GM19351 (cell line): Measurements from ENCODE around the gene ZFYVE1.
"Not testable (repeated sequence)": the region's sequence is repeated elsewhere in the genome, so short reads cannot be mapped to it uniquely, and the experiment has no call there.

Experiments
- ATAC-seq: cut with Tn5 transposase; IDR thresholded peaks from one replicate; pipeline ENCODE4 v1.9.1; 2021; ENCODE audit warnings: mild to moderate bottlenecking, moderate library complexity; ENCODE audit not compliant: unreplicated experiment

ZFYVE1 gene

DNA sequence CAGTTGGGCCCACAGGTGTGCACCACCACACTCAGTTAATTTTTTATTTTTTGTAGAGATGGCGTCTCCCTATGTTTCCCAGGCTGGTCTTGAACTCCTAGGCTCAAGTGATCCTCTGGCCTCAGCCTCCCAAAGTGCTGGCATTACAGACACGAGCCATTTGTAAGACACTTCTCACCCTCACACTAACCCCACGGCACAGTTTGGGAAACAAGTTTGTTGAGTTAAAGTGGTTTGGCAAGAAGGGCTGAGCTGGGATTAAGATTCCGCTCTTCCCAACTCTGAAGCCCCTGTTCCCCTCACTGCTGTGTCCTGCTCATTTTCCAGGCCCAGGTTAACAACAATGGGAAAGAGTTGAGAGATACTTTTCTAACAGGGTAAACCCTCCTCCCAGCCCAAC lies 65.9 kb downstream of the ZFYVE1 start:
- not testable (repeated sequence) for ATAC-seq

DNA sequence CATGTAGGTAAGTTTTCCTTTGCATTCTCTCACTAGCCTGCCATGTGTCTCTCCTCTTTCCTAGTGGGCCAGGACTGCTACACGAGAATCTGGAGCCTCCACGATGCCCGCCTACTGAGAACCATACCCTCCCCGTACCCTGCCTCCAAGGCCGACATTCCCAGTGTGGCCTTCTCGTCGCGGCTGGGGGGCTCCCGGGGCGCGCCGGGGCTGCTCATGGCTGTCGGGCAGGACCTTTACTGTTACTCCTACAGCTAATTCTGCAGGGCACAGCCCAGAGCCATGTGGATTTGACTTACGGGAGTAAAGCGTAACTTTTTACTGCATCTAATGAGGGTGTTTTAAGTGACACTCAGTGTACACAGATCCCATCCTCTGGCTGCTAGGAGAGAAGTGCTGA lies 68.4 kb downstream of the ZFYVE1 start:
- no peak for ATAC-seq

DNA sequence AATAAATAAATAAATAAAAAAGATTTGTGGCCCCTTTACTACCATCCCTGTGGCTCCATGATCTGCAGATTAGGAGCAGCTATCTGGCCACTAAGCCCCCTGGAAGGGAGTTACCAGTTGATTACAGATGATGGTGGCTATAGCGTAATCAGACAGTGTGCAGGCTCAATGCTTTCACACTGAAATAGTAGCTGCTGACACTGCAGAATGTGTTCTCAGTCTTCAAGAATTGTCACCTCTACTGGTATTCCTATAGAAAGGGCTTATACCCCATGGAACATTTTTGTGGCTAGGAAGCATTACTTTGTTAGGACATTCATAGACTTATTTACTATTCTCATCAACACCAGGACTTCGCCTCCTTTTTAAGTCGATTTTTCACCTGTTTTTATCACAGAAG lies 69.7 kb downstream of the ZFYVE1 start:
- ATAC-seq: no peak

DNA sequence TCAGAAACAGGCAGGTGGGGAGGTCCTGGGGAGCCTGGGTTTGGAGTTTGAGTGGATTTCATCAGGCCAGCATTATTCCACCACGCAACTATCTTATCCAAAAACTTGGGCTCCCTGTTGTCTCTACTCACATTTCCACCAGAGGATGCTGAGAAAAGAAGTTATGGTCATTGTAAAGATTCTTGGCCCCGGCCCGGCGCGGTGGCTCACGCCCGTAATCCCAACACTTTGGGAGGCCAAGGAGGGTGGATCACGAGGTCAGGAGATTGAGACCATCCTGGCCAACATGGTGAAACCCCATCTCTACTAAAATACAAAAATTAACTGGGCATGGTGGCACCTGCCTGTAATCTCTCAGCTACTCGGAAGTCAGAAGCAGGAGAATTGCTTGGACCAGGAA lies 70.2 kb downstream of the ZFYVE1 start:
- not testable (repeated sequence) for ATAC-seq

DNA sequence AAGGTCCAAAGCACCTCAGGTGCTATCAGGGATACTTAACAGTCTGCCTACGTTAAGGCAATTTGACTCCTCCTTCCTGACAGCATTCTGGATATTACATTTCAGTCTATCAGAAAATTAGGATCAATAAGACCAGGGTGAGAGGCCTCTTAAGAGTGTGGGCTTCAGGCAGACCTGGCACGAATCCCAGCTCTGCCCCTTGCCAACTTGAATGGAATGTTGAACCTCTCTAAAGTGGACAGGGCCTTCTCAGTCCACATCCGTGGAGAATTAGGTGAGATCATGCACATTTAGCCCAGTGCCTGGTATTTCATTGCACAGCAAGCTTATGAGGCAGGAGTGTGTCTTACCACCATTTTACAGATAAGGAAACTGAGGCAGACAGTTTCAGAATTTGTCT lies 74.7 kb downstream of the ZFYVE1 start:
- ATAC-seq: no peak

DNA sequence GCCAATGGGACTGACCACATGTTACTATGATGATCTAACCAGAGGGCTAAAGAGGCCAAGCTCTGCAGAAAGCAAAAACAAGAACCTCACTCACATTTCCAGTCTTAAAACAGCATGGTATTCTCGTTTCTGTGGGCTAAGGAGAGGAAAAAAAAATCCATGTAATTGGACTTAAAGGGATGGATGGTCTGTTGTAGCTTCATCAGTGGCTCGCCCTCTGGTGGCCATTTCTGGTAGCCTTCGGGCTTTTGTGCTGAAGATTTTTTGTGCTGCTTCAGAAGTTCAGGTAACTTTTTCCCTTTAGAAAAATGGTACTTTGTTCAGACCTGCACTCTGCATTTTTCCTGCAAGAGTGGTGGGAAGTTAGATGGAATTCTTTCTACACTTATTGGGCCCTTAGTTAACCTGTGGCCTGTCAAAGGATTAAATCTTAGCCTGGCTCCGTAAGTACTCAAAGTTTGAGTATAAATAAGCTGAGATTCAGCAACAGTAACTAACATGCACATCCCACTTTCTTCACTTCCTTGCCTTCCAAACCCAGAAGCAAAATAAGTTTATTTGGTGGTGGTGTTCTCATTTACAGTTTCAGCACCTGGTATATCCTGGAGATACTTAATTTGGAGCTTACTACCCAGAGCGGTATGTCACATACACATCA lies 78.3 kb downstream of the ZFYVE1 start:
- no peak for ATAC-seq

DNA sequence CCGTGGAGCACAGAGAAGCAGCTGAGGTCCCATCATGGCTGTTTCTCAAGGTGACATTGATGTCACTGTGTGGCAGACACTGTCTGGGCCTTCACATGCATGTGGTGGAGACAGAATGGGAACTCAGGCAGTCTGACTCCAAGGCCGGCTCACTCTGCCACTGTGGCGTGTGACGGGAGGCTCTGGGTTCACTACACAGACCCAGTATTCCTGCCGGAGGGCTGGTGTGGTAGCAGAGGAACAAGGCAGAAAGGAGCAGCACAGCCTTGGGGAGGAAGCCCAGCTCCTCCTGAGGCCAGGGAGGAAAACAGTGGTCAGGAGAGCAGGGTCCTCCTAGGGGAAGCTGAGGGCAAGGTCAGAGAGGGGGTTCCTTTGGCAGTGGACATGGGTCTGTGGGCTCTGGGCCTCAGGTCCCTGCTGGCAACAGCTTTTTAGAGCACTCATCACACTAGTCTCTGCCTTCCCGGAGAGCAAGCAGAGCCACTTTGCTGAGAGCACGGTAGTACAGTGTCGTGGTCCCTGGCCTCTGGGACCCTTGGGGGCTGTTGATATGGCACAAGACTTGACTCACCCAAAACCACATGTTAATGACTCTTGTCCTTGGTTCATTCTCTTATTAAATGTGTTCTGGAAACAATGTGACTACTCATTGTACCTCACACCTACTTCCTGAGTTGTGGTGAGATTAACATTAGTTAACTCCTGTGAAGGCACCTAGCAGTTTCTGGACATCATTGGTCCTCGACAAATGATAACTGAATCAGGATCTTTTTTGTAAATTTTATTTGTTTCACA lies 79.3 kb downstream of the ZFYVE1 start:
- no peak for ATAC-seq

DNA sequence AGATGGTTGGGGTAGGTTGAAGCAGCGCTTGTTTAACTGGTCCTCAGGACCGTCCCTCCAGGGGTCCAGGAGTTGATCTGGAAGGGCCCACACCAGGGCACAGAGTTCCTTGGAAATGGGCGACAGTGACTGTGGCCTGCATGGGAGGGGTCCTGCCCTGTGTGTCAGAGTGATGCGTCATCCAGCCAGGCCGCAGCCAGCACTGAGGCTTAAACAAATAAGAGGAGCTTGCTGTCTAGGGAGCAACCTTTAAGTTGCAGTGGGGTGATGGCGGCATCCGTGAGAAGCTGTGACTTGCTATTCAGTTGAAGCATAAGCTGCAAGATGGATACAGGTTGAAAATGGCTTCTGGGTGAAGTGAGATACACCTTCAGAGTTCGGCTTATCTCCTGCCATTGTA lies 80.4 kb downstream of the ZFYVE1 start:
- no peak for ATAC-seq

DNA sequence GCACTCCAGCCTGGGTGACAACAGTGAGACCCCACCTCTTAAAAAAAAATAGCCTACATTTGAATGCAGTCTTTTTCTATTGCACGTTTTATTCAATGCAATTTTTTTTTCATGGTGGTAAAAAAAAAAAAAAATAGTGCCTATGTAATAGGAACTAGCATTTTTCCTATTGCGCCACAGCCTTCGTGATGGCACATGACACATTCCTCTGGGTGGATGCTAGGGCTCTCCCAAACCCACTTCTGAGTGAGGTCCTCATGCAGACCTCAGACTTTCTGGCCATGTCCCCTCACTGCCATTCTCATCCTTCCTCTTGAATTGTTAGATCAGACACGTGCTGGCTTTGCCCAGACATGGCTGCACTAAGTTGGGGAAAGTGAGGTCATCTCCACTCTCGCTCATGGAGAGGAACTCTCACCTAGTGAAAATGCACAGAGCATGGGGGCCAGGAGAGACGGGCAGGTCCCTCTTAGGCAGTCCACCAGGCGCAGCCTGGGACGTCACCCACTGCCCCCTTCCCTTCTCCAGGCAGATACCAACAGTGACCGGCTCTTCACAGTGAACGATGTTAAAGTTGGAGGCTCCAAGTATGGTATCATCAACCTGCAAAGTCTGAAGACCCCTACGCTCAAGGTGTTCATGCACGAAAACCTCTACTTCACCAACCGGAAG lies 81.4 kb downstream of the ZFYVE1 start:
- ATAC-seq: no peak

DNA sequence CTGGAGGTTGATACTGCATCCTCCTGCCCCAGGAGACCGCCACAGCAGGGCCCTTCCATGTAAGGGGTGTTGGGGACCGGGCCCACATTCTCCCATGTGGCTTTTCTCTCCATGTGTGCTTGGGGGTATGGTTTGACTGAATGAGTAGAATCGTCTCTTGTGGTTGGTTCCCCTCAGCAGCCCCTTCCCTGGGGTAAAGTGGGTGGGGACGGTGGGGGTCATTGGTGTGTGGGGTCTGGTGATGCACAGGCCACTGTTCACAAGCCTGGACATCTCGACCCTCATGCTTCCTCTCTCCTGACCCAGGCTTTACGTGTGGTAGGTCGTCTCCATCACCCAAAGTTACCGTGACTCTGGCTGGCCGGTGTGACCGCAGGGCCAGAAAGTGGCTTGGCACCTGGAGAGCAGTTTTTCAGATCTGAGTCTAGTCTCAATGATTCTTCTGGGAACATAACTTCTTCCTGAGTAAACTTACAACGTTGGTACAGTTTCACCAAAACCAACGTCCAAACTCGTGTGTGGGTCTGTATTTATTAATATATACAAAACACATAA lies 83.0 kb downstream of the ZFYVE1 start:
- no peak for ATAC-seq

DNA sequence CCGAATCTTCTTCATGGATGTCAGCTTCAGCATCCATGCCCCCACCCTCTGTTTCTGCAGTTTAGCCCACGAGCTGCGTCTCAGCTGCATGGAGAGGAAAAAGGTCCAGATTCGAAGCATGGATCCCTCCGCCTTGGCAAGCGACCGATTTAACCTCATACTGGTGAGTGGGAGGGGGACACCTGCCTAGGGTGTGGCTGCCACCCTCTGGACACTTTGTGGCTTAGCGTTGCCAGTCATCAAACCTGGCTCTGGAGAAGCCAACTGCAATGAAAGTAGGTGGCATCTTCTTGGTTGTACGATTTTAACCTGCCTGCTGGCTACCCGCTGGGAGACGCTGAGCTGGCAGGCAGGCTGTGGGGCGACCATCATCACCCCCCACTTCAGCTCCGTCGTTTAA lies 84.0 kb downstream of the ZFYVE1 start:
- ATAC-seq: no peak

DNA sequence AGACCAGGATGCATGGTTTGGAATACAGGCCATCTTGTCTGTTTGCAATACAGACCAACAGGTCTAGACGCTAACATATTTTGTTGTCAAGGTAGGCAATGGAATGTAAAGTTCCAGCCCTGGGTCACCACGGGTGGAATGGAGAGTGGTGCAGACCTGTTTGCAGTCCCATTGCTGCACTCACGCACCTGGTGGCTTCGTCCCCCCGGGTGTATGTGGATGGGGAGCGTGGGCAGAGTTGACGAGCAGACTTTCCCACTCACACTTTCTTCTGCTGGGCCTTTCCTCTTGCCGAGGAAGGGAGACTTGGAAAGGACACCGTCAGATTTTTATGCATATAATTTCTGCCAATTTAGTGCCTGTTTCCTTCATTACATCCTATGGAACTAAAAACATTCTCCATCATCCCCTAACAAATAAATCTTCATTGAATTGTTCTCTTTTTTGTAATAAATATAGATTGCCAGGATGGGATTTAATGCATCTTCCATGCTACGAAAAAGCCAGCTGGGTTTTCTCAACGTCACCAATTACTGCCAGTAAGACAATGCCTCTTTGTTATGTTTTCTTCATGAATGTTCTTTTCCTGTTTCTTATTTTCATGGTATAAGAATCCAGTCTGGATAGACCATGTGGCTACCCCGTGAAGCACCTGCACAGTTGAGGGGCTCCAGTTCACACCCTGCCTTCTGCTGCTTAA lies 85.5 kb downstream of the ZFYVE1 start:
- ATAC-seq: no peak

DNA sequence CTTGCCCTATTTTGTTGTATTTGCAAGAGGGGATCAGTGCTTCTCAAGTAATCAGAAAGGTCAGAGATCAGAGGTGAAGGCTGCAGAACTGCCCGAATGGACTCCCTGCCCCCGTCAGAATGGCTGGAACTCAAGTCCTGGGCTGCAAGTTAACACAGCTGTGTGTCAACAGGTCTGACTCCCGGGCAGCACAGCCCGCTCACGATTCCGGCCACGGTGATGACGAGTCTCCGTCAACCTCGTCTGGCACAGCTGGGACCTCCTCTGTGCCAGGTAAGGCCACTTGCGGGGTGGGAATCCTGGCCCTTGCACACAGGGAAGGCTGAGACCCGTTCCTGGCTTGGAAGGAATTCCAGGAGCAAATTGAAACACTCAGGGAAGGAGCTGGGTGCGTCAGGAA lies 87.3 kb downstream of the ZFYVE1 start:
- no peak for ATAC-seq

DNA sequence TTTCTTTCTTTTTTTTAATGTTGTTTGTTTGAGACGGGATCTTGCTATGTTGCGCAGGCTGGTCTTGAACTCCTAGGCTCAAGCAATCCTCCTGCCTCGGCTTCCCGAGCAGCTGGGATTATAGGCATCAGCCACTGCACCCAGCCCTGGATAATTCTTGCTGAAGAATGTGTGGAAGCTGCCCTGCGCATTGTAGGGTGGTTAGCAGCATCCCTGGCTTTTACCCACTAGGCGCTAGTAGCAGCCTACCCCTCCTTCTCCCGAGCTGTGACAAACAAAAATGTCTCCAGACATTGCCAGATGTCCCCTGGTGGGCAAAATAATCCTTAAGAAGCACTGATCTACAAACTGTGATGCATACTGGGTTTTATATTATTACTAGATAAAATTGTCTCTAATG lies 94.0 kb downstream of the ZFYVE1 start:
- ATAC-seq: no peak

DNA sequence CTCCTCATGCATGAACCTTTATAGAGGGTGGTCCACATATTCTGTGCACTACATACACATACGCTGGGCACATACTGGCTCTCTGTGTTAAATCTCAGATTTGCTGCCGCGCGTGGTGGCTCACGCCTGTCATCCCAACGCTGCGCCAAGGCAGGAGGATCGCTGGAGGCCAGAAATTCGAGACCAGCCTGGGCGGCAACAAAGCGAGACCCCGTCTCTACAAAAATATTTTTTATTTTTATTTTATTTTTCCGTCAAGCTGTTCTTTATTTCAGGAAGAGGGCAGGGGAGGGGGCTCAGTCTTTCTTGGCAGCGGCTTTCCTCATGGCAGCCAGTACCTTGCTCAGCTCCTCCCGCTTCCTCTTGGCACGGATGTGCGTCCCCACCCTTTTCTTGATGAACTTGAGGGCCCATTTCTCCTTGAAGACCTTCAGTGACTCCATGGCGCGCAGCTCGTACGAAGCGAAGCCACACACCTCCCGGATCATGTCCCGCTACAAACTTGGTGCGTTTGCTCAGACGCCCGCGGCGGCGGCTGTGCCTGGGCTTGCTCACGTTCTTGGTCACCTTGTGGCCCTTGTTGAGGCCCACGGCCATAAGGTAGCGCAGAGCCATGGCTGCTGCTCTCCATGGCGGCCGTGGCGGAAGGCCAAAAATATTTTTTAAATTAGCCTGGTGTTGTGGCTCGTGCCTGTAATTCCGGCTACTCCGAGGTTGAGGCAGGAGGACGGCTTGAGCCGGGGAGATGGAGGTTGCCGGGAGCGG lies 97.4 kb downstream of the ZFYVE1 start:
- no peak for ATAC-seq

DNA sequence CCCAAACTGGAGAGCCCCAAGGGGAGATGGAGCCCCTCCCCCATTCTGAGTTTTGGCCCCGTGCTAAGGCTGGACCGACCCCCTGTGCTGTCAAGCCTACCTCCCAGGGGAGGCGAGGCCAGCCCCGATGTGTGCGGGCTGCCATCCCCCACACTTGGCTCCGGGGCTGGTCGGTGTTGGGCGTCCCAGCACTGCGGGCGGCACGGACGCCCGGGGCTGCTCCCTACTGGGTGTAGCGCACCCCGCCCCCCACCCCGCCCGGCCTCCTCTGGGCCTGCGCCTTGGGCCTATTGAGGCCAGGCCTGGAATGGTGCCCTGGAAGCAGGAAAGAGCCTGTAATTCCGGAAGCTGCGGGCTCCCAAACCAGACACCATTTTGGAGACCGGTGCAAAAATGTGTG lies 98.0 kb downstream of the ZFYVE1 start:
- ATAC-seq: no peak

DNA sequence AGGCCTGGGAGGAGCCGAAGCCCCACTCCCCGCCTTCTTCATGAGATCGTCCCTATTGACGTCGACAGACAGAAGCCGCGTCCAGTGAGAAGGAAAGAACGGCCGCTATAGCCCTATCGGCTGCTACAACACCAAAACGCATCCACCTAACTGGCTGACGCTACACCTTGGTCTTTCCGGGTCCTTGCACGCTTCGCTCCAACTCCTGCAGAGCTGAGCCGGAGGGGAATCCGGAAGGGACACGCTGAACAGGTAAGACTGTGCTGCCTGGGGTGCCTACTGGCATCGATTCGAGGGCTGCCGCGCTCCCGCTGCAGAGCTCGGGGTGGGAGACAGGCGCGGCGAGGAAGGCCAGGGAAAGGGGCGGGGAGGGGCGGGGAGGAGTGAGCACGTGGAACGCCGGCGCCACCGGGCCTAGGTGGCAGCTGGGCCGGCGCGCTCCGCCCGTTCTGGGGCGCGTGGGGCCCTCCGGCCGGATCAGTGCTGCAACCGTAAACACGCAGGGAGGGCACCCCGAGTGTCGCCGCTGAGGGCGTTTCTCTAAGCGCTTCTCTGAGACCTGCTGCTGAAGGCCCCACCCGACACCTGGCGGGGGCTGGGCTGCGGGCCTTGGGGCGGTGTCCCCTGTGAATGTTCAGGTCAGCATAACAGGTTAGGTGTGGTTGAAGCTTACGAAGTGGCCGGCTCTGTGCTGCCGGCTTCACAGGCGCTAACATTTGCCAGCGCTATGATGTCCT lies 100.4 kb downstream of the ZFYVE1 start, which contains the start of gene DCAF4:
TSS of gene DCAF4 (plus strand) at position 173 of the 737 bp plus-strand sequence. CDS start 11,515 bp downstream, outside the sequence.
- ATAC-seq: peak; percentile 98

DNA sequence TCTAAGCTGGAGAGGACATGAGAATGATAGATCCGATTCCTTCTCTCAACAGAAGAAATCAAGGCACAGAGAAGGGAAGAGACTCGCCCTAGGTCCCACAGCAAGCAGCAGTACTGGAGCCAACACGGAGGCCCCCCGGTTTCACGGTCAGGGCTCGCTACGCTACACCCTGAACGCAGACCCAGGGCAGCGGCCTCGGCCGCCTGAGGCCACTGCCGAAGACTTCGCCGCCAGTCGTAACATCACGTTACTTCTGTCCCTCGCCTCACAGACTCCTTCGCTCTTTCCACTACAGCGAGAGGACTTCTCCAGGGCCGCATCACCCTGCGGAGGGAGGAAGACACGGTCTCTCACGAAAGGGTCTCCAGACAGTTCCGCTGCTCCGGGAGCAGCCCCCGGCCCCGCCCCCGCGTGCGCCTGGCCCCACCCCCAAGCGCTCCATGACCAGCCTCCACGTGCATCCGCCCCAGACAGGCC lies 101.1 kb downstream of the ZFYVE1 start:
- peak; percentile 16 for ATAC-seq

DNA sequence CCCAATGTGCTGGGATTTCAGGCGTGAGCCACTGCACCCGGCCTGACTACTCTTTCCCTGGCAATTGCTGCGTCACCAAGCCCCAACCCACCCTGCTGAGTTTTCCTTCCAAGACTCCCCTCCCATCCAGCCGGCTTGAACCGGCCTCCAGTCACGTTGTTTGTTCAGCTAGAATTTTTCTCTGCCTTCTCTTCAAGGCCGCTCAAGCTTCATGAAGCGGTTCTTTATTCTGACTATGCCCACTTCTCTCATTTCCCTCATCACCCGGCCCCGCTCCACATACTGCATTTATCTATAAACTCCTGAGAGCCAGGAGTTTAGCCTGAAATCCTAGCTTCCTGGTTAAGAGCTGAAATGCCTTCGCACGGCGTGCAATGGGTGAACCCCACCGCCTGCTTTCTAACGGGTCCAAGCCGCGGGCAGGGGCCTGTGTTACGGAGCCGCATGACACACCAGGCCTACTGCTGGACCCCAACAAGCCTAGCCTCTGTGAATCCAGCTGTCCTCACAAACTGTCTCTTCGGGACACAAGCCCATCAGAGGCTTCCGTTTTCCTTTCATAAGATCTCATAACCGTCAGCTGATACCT lies 101.6 kb downstream of the ZFYVE1 start:
- no peak for ATAC-seq
